HG02678 (cell line): ENCODE measurements around the gene KRTDAP.

Experiments used
- ATAC-seq: cut with Tn5 transposase; IDR thresholded peaks from one replicate; pipeline ENCODE4 v1.9.1; 2021; ENCODE audit warnings: mild to moderate bottlenecking, moderate library complexity; ENCODE audit not compliant: unreplicated experiment

The KRTDAP gene

GRCh38 chr19:35513628-35514281 is 23.5 kb upstream of the KRTDAP start, which contains the start of gene DMKN:
Gene DMKN (minus strand): TSS chr19:35513649. CDS start chr19:35513475, 174 bp downstream.
- ATAC-seq = no peak

DNA sequence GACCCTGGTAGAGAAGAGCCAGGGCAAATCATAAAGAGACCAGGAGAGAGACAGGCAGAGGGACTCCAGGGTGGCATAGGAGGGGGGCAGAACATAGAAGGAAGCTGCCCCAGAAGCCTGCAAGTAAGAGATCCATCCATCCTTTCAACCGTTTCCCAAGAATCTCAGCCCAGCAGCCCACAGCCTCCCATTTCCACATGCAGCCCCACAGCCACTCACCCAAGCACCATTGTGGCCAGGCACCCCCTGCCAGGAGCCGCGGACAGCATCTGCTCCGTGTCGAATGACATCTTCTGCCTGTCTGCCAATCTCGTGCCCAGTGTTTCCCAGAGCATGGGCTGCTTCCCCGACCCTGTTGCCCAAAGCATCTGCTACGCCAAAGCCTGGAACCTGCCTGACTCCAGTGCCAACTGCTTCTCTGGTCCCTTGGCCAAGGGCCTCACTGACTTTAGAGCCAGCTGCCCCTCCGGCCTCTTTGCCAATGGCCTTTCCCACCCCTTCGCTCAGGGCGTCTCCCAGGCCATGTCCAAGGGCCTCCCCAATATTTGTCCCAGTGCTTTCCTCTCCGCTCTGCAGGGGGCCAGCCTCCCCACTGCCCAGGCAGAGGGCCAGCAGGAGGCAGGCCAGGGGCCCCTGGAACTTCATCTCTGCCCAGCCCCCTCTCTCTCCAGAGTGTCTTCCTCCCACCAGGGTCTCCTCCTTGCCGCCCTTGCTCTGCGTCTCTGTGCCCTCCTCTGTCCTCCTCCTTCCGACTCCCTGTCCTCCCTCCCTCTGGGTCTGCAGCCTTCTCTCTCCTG is 22.8 kb upstream of the KRTDAP start:
- ATAC-seq = no peak

DNA sequence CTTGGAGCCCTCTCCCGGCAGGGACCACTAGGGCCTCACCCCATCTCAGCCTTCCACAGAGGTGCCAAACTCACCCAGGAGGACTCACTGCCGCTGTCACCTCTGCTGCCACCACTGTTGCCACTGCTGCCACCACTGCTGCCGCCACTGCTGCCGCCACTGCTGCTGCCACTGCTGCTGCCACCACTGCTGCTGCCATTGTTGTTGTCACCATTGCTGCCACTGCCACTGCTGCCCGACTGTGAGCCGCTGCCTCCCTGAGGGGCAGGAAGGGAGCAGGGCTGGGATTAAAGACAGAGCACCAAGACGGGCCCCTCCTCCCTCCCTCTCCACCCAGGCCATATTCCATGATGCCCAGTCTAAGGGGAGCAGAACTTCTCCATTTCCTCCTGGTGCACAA is 21.1 kb upstream of the KRTDAP start:
- no peak for ATAC-seq

- ATAC-seq = no peak
Observed at GRCh38 chr19:35510626-35510964, 20.3 kb upstream of the KRTDAP start.

GRCh38 chr19:35509861-35510625 is 19.8 kb upstream of the KRTDAP start:
- no peak for ATAC-seq

DNA sequence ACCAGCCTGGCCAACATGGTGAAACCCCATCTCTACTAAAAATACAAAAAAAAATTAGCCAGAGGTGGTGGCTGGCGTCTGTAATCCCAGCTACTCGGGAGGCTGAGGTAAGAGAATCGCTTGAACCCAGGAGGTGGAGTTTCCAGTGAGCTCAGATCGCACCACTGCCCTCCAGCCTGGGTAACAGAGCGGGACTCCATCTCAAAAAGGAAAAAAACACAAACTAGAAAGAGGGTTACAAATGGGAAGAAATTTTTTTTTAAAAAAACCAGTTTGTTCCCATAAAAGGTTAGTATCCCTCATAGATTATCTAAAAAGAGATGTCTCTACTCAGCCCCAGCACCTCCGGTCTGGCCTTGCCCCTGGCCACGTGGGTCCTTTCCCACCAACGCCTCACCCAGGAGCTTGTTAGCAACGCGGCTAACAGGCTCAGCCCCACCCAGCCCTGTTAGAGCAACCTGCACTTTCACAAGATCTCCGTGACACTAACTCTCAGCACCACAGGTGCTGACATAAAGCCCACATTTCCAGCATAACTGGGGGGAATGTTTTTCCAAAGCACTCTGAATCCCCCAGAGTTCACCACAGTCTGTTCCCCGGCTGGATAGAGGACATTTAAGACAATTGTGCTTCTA is 18.9 kb upstream of the KRTDAP start:
- ATAC-seq = no peak

DNA sequence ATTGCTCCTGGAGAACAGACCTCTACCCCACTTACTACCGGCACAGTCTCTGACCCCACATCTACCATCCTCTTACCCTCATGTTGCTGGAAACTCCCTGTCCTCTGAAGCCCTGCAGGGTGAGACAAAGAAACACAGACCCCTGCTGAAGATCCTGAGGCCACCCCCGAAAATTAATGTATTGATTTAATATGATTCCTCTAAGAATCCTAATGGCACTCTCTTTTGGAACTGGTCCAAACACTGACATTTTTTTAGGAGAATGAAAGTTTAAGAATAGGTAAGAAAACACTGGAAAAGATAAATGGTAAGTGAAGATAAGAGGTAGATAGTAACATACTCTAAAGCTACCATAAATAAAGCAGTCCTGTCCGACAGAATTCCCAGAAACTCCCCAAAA is 17.9 kb upstream of the KRTDAP start:
- ATAC-seq = no peak

DNA sequence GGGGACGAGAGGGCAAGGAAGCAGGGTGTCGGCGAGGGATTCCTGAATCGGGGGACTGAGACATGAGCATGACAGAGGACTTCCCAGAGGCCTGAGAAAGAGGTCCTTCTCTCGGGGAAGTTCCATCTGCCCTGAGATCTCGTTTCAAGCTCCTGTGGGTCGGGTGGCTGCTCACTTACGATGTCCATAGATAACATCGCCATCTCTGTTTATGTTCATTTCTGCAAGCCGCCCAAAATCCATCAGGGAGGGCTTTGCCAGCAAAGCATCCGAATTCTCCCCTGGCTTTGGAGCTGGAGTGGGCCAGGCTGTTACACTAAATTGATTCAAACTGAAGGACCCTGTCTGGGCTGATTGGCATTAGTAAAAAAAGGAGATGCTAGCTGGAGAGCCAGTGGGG is 17.3 kb upstream of the KRTDAP start:
- ATAC-seq = no peak

GRCh38 chr19:35506011-35506410 is 15.7 kb upstream of the KRTDAP start:
- no peak for ATAC-seq

- ATAC-seq = no peak
Observed at GRCh38 chr19:35502751-35503150, 12.5 kb upstream of the KRTDAP start.

DNA sequence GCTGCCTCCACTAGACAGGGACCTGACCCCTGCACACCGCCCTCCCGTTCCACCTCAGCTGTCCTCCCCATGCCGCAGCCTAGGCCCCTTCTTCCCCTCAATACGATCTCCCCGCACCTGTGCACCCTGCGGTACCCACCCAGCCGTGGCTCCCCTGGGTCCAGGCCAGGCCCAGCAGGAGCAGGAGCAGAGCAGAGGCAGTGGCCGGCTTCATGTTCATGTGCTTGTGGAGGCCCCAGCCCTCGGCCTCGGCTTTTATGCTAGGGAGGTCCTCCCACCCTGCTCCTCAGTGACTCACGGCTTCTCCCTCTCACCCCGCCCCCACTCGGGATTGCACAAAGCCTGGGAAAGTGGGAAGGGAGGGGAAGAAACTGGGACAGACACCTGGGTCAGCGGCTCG is 11.4 kb upstream of the KRTDAP start:
- no peak for ATAC-seq

DNA sequence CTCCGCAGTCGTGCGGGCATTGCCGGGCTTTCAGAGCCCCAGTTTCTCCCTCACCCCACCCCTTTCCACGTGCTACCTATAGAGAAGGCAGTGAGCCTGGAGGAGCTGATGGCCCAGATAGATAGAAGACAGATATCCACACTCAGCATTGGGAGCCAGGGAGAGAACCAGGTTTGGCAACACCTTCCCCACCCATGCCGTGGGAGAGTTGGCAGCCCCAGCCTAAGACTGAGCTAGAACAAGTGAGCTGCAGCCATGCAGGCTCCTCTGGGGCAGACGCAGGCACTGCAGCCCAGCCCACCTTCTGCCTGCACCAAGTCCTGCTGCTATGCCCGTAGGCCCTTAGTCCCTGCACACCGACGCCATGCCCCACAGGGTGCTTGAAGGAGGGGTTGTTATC is 10.3 kb upstream of the KRTDAP start:
- ATAC-seq = no peak

GRCh38 chr19:35498984-35499527 is 8.8 kb upstream of the KRTDAP start:
- no peak for ATAC-seq

DNA sequence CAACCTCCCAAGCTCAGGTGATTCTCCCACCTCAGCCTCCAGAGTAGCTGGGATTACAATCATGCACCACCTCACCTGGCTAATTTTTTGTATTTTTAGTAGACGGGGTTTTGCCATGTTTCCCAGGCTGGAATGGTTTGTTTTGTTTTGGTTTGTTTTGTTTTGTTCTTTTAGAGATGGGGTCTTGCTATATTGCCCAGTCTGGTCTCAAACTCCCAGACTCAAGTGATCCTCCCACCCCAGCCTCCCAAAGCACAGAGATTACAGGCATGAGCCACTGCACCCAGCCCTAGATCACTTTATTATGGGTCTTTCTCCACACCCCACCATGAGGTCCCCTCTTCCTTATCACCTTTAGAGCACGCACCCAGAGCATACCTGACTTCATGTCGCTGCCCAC is 8.0 kb upstream of the KRTDAP start:
- ATAC-seq = no peak

DNA sequence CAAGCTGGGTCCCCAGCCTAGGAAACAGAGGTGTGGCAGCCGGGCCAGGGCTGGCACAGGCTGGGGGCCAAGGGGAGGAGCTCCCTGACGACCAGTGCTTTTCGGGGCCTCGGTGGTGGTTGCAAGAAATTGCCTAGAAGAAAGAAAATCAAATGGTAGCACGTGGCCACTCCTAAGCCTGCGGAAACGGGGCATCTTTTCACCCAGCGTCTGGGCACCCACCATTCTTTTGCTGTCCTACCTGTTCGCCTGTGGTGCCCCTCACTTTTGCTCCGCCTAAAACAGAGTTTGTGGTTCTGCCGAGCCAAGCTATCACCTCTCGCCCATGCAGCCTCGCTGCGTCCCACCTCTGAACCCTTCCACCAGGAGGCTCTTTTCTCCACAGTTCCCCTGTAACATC is 7.1 kb upstream of the KRTDAP start:
- no peak for ATAC-seq

- no peak for ATAC-seq
Observed at GRCh38 chr19:35495107-35496064, 5.1 kb upstream of the KRTDAP start.

DNA sequence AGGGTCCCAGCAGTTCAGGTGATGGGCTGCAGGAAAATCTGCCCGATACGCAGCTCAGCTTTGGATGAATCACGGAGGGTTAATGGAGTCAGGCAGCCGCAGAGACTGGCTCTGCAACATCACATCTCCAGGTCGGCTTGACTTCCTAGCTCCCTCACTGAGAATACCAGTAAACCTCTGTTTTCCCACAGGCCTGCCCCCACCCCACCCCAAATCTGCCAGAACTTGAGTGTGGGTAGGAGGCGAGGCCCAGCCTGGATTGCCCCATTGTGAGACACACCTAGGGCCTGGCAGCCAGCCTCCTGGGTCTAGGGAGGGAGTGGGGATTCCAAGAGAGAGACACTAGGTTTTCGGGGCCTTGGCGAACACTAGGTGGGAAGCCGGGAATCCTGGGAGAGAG is 3.7 kb upstream of the KRTDAP start:
- ATAC-seq = no peak

DNA sequence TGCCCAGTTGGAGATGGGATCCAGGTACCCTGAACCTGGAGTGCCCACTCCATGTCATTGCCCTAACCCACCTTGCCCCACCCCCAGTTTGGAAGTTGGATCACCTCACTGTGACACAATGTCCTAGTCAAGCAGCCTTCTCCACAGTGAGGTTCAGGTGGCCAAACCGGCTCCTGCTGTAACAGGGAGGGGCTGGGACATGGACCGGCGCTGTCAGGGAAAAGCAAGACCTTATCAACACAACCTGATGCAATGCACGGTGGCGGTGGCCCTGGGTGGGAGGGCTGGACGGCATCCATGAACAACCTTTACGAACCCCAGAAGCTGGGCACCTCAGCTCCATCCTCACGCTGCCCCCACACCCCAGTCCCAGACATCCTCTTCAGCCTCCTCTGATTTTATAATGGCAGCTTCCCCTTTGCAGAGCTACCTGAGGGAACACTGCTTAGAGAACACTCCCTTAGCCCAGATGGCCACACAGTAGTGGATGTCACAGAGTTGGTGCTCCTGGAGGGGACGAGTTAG is 1.6 kb upstream of the KRTDAP start:
- no peak for ATAC-seq

- ATAC-seq = no peak
Observed at GRCh38 chr19:35488677-35489076, 1.6 kb downstream of the KRTDAP start.
